ENCODE data around the gene CRLF2.
"Not testable (repeated sequence)": the region's sequence is repeated elsewhere in the genome, so short reads cannot be mapped to it uniquely, and the experiment has no call there.

The CRLF2 gene

GRCh38 chrX:1174609-1175545 lies 37.6 kb downstream of the CRLF2 start:
- DNase-seq; in situ Hi-C loops (cut with HindIII; ENCODE audit: low pct_ligation_motif_present, low pct_unique_long_range_greater_than_20kb, low sequenced_read_pairs): not testable (repeated sequence)

- DNase-seq; in situ Hi-C loops (cut with HindIII; ENCODE audit: low pct_ligation_motif_present, low pct_unique_long_range_greater_than_20kb, low sequenced_read_pairs): not testable (repeated sequence)
These were observed 39.0 kb downstream of the CRLF2 start for GRCh38 chrX:1173435-1173834.

GRCh38 chrX:1172496-1172895 lies 40.0 kb downstream of the CRLF2 start:
- in situ Hi-C loops (cut with HindIII; ENCODE audit: low pct_ligation_motif_present, low pct_unique_long_range_greater_than_20kb, low sequenced_read_pairs), result no loop called here

DNA sequence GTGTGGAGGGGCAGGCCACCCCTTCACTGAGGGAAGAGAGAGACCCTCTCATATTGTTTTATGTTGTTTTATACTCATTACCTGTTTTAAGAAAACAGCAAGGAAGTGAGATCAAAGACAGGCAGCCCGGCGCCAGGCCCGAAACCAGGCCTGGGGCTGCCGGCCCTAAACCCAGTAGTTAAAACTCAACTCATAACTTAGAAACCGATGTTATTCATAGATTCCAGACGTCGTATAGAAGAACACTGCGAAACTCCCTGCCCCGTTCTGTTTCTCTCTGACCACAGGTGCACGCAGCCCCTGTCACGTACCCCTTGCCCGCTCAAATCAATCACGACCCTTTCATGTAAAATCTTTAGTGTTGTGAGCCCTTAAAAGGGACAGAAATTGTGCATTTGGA lies 40.5 kb downstream of the CRLF2 start:
- in situ Hi-C loops (cut with HindIII; ENCODE audit: low pct_ligation_motif_present, low pct_unique_long_range_greater_than_20kb, low sequenced_read_pairs); DNase-seq: not testable (repeated sequence)

More at GRCh38 chrX:1172496-1172895, 40.0 kb downstream of the CRLF2 start:
- DNase-seq, result no peak

- no peak for DNase-seq
- in situ Hi-C loops (cut with HindIII; ENCODE audit: low pct_ligation_motif_present, low pct_unique_long_range_greater_than_20kb, low sequenced_read_pairs), result no loop called here
These were observed 42.2 kb downstream of the CRLF2 start for GRCh38 chrX:1170243-1170642.

DNA sequence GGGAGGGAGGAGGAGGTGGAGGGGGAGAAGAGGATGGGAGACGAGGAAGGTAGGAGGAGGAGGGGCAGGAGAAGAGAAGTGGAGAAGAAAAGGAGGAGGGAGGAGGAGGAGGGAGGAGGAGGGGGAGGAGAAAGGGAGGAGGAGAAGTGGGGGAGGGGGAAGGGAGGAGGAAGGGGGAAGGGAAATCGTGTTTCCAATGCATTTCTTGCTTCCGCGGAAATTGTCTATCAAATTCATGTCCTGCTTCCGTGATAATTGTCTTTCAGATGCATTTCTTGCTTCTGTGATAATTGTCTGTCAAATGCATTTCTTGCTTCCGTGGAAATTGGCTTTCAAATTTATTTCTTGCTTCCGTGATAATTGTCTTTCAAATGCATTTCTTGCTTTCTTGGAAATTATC lies 43.3 kb downstream of the CRLF2 start:
- in situ Hi-C loops (cut with HindIII; ENCODE audit: low pct_ligation_motif_present, low pct_unique_long_range_greater_than_20kb, low sequenced_read_pairs), result no loop called here
- no peak for DNase-seq

- no peak for DNase-seq
- in situ Hi-C loops (cut with HindIII; ENCODE audit: low pct_ligation_motif_present, low pct_unique_long_range_greater_than_20kb, low sequenced_read_pairs), result no loop called here
These were observed 44.4 kb downstream of the CRLF2 start for GRCh38 chrX:1167918-1168481.

DNA sequence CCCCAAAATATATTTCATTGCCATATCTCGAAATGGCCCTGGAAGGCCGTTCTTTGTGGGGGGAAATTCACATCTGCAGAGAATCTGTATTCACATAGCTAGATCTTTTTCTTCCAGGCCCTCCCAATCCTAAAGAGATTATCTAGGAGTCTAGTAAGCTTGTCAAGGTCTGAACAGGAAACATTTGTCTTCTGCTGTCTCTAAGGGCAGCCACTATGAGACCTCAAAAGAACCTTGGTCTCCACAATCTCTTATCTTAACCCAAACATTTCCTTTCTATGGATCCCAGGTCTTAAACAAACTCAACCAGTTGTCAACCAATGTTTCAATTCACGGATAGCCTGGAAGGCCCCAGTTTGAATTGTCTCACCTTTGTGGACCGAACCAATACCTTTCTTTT lies 45.0 kb downstream of the CRLF2 start:
- in situ Hi-C loops (cut with HindIII; ENCODE audit: low pct_ligation_motif_present, low pct_unique_long_range_greater_than_20kb, low sequenced_read_pairs), result no loop called here

DNA sequence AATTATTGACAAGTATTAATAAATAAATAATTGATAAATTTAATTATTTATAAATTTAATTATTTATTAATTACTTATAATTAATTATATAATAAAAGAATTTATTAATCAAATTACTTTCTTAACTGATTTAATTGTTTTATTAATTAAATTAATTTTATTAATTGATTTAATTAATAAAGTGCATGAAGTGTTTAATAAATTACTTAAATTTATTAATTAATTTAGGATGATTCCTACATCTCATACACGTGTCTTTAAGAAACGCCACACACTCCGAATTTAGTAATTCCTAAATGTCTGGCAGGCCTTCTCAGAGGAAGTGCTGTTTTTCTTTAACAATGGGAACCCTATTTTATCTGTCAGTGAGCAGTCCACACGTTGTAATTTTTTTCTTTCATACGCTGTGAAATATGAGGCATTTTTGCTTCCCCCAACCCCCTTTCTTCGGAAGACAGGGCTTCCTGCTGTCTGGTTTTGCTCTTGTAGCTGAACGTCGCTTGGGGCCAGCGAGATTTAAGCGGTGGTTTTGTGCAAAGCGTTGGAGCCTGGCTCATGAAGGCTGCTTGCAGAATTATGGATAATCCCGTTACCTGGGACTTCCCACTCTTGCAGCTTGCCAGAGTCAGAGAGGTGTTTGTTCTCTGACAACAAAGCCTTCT lies 46.8 kb downstream of the CRLF2 start:
- no peak for DNase-seq
- in situ Hi-C loops (cut with HindIII; ENCODE audit: low pct_ligation_motif_present, low pct_unique_long_range_greater_than_20kb, low sequenced_read_pairs), result no loop called here

More for the DNA sequence above, 45.0 kb downstream of the CRLF2 start:
- DNase-seq, result no peak

- DNase-seq, result no peak
- in situ Hi-C loops (cut with HindIII; ENCODE audit: low pct_ligation_motif_present, low pct_unique_long_range_greater_than_20kb, low sequenced_read_pairs), result no loop called here
These were observed 47.8 kb downstream of the CRLF2 start for GRCh38 chrX:1164322-1165288.

DNA sequence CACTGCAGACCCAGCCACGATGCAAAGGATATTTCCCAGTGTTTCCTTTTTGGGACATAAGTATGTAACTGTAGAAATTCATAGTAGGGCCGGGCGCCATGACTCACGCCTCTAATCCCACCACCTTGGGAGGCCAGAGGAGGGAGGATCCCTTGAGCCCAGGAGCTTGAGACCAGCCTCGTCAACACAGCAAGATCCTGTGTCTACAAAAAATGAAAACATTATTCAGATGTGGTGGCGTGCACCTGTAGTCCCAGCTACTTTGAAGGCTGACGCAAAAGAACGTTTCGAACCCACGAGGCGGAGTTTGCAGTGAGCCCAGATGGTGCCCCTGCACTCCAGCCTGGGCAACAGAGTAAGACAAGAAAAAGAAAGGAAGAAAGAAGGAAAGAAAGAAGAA lies 49.2 kb downstream of the CRLF2 start:
- in situ Hi-C loops (cut with HindIII; ENCODE audit: low pct_ligation_motif_present, low pct_unique_long_range_greater_than_20kb, low sequenced_read_pairs), result no loop called here
- DNase-seq, result no peak

GRCh38 chrX:1162119-1162916 lies 50.1 kb downstream of the CRLF2 start:
- in situ Hi-C loops (cut with HindIII; ENCODE audit: low pct_ligation_motif_present, low pct_unique_long_range_greater_than_20kb, low sequenced_read_pairs), result no loop called here
- DNase-seq, result no peak

DNA sequence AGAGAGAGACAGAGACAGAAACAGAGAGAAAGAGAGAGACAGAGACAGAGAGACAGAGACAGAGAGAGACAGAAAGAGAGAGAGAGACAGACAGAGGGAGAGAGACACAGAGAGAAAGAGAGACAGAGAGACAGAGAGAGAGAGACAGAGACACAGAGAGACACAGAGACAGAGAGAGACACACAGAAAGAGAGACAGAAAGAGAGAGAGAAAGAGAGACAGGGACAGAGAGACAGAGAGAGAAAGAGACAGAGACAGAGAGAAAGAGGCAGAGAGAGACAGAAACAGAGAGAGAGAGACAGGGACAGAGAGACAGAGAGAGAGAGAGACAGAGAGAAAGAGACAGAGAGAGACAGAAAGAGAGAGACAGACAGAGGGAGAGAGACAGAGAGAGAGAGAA lies 52.9 kb downstream of the CRLF2 start:
- in situ Hi-C loops (cut with HindIII; ENCODE audit: low pct_ligation_motif_present, low pct_unique_long_range_greater_than_20kb, low sequenced_read_pairs), result no loop called here
- no peak for DNase-seq

- DNase-seq; in situ Hi-C loops (cut with HindIII; ENCODE audit: low pct_ligation_motif_present, low pct_unique_long_range_greater_than_20kb, low sequenced_read_pairs): not testable (repeated sequence)
These were observed 55.6 kb downstream of the CRLF2 start for GRCh38 chrX:1156681-1157455.

- in situ Hi-C loops (cut with HindIII; ENCODE audit: low pct_ligation_motif_present, low pct_unique_long_range_greater_than_20kb, low sequenced_read_pairs), result no loop called here
- DNase-seq, result no peak
These were observed 58.5 kb downstream of the CRLF2 start for GRCh38 chrX:1153940-1154339.

- no peak for DNase-seq
- in situ Hi-C loops (cut with HindIII; ENCODE audit: low pct_ligation_motif_present, low pct_unique_long_range_greater_than_20kb, low sequenced_read_pairs), result no loop called here
These were observed 60.4 kb downstream of the CRLF2 start for GRCh38 chrX:1152090-1152489.
